Gastrocnemius medialis (tissue), 4 donors: ENCODE measurements around the gene MYO7A.

Experiments used
- CTCF ChIP-seq, 5 experiments: fragments of 450-650 bp in 3 of 5; fragments of 200-600 bp in 2 of 5; sonication (generic) in 2 of 5; IDR thresholded peaks in 4 of 5; conservative IDR thresholded peaks in 1 of 5; 1 replicate in 4 of 5; 2 replicates in 1 of 5; pipeline ENCODE4 v1.5.1; 2016 to 2019; ENCODE audit warnings: antibody characterized with exemption in 5 of 5, mild to moderate bottlenecking in 3 of 5, moderate library complexity in 3 of 5
- POLR2A ChIP-seq, 2 donors: fragments of 450-650 bp; IDR thresholded peaks; one replicate each; pipeline ENCODE4 v1.6.1; 2017; ENCODE audit warnings: antibody characterized with exemption in 2 of 2, mild to moderate bottlenecking in 2 of 2, moderate library complexity in 2 of 2

GRCh38 chr11:77115956-77116355, 12.1 kb upstream of the MYO7A start:
- no peak for TF ChIP-seq CTCF (IDR thresholded peaks at IDR 0.05 in 4 of 5, conservative IDR thresholded peaks at IDR 0.05 in 1 of 5)
- TF ChIP-seq POLR2A (IDR thresholded peaks at IDR 0.05) = no peak
